Activated T-cell treated with anti-CD3 and anti-CD28 coated beads, Interleukin-2, amount 50 U/mL, for 48 hours (primary cell): ENCODE results near the gene RAC2.
A peak's percentile ranks its signal among the peaks of the same experiment; 100 is the strongest.

ENCODE experiments used
- DNase-seq, 2 experiments: peaks; one replicate each; pipeline ENCODE4 v3.0.0-alpha.2; 2020

RAC2 gene

GRCh38 chr22:37244114-37244921, at the start of gene RAC2:
Gene RAC2 (minus strand): TSS chr22:37244269. CDS start chr22:37244148, 121 bp downstream.
- DNase-seq, result peak; percentile 93 to 95

GRCh38 chr22:37293172-37293571, 49.1 kb upstream of the RAC2 start:
- DNase-seq, result no peak

GRCh38 chr22:37292641-37293040, 48.6 kb upstream of the RAC2 start:
- no peak for DNase-seq

GRCh38 chr22:37291559-37292298, 47.7 kb upstream of the RAC2 start:
- no peak for DNase-seq

GRCh38 chr22:37290737-37291136, 46.7 kb upstream of the RAC2 start:
- no peak for DNase-seq

- DNase-seq, result no peak
Measured at GRCh38 chr22:37289156-37289735, 45.2 kb upstream of the RAC2 start.

- DNase-seq, result no peak
Measured at GRCh38 chr22:37288521-37288920, 44.5 kb upstream of the RAC2 start.

- DNase-seq, result no peak
Measured at GRCh38 chr22:37287550-37287951, 43.5 kb upstream of the RAC2 start.

GRCh38 chr22:37285937-37286336, 41.9 kb upstream of the RAC2 start:
- no peak for DNase-seq

- DNase-seq, result peak in 1 of 2 experiments; percentile 64
Measured at GRCh38 chr22:37284805-37285355, 40.8 kb upstream of the RAC2 start.

GRCh38 chr22:37284126-37284804, 40.2 kb upstream of the RAC2 start:
- no peak for DNase-seq

- DNase-seq, result peak; percentile 83 to 86
Measured at GRCh38 chr22:37283393-37283937, 39.4 kb upstream of the RAC2 start.

GRCh38 chr22:37282385-37282677, 38.3 kb upstream of the RAC2 start, which contains the start of gene CYTH4:
Gene CYTH4 (plus strand): TSS chr22:37282508. CDS start chr22:37282570, 62 bp downstream.
- DNase-seq, result peak; percentile 85 to 87

GRCh38 chr22:37281646-37282384, 37.7 kb upstream of the RAC2 start:
- DNase-seq, result no peak

- no peak for DNase-seq
Measured at GRCh38 chr22:37281195-37281594, 37.1 kb upstream of the RAC2 start.

- DNase-seq, result no peak
Measured at GRCh38 chr22:37280718-37281117, 36.6 kb upstream of the RAC2 start.

- DNase-seq, result no peak
Measured at GRCh38 chr22:37279331-37280181, 35.5 kb upstream of the RAC2 start.

- DNase-seq, result no peak
Measured at GRCh38 chr22:37278261-37278660, 34.2 kb upstream of the RAC2 start.

GRCh38 chr22:37277384-37277783, 33.3 kb upstream of the RAC2 start:
- DNase-seq, result no peak

GRCh38 chr22:37276776-37277175, 32.7 kb upstream of the RAC2 start:
- no peak for DNase-seq

- peak; percentile 76 to 83 for DNase-seq
Measured at GRCh38 chr22:37275622-37276021, 31.6 kb upstream of the RAC2 start.
